Fibroblast of villous mesenchyme (primary cell): ENCODE measurements around the gene ASB14. TPM values are rescaled to one million over a fixed set of nuclear protein-coding genes. Genes with fewer than 3 reads are reported as not detected.

Experiments used
- DNase-seq: peaks from one replicate; pipeline ENCODE4 v3.0.0-alpha.2; 2010; ENCODE audit warnings: low read depth
- H3K4me3 ChIP-seq: 2 replicates; pipeline ENCODE4 v1.5.1; 2011; ENCODE audit warnings: low read depth, mild to moderate bottlenecking, low read length
- total RNA-seq: library from RNA; depleted of rRNA; stranded (reverse); fragments of >200 nt; gene quantifications from 2 replicates; pipeline ENCODE4 v1.2.3, GENCODE V29; 2012
- TF ChIP-seq, protein P1 (sequence below): IDR thresholded peaks from 2 replicates; pipeline ENCODE4 v1.5.1; 2012; ENCODE audit warnings: low read depth, mild to moderate bottlenecking, low read length; ENCODE audit not compliant: insufficient read depth

Gene ASB14
- total RNA-seq, 1 donor: not detected

DNA sequence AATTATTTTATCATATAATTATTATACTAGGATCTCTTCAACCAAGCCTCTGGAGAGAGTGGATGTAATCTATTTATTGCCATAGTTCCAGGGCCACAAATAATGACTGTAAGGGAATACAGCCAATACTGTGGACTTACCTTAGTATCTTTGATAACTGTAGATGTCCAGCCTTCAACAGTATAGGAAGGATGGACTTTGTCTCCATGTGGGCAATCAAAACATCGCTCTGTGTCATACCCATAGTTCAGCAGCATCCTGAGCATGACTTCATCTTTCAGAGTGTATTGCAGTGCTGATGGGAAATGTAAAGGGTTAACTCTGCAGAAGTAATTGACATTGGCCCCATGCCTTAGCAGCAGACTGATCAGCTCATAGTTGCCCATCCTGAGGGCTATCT lies 14.2 kb downstream of the ASB14 start:
- TF ChIP-seq, protein P1, sequence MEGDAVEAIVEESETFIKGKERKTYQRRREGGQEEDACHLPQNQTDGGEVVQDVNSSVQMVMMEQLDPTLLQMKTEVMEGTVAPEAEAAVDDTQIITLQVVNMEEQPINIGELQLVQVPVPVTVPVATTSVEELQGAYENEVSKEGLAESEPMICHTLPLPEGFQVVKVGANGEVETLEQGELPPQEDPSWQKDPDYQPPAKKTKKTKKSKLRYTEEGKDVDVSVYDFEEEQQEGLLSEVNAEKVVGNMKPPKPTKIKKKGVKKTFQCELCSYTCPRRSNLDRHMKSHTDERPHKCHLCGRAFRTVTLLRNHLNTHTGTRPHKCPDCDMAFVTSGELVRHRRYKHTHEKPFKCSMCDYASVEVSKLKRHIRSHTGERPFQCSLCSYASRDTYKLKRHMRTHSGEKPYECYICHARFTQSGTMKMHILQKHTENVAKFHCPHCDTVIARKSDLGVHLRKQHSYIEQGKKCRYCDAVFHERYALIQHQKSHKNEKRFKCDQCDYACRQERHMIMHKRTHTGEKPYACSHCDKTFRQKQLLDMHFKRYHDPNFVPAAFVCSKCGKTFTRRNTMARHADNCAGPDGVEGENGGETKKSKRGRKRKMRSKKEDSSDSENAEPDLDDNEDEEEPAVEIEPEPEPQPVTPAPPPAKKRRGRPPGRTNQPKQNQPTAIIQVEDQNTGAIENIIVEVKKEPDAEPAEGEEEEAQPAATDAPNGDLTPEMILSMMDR: no peak
- DNase-seq: no peak

DNA sequence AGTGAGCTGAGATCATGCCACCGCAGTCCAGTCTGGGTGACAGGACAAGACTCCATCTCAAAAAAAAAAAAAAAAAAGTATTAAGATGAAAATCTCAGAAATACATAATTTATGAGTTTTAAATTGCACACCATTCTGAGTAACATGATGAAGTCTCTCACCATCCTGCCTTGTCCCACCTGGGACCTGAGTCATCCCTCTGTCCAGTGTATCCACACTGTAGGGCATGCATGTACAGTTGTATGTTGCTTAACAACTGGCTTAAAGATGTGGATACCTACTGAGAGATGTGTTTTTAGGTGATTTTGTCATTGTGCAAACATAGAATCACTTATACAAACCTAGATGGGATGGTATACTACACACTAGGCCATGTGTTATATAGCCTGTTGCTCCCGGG lies 17.1 kb downstream of the ASB14 start:
- H3K4me3 ChIP-seq: no peak overlapping the region
- TF ChIP-seq, protein P1: no peak
- DNase-seq: no peak

More for the DNA sequence above, 14.2 kb downstream of the ASB14 start:
- H3K4me3 ChIP-seq: no peak overlapping the region

DNA sequence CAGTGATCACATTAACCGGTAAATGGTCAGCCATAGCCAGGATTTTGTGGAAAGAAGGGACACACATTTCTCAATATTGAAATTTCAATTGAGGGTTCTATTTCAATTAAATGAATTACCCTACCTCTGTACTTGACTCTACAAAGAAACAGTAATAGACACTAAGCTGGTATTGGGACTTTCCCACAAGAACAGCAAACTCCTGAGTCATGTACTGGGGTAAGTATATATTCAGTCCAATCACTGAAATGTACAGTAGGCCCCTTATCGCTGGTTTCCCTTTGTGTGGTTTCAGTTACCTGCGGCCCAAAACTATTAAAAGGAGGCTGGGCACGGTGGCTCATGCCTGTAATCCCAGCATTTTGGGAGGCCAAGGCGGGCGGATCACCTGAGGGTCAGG lies 17.6 kb downstream of the ASB14 start:
- TF ChIP-seq, protein P1: no peak
- DNase-seq: no peak
- H3K4me3 ChIP-seq: no peak overlapping the region

DNA sequence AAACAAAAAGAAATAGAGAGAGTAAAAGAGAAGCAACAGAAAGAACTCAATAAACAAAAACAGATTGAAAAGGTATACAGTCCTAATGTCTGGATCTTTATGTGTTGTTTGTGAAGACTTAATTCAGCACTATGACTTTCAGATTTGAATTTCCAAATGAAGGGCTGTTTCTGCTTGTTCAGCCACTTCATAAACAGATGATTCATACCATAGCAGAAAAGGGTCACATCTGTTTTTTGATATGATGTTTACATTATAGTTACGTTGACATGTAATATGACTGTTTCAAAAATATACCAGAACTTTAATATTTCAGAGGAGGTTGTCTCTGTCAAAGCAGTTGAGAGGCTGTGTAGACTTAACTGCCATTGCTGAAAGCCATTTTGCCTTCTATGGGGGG lies 24.1 kb downstream of the ASB14 start:
- DNase-seq: peak; percentile 13
- no peak overlapping the region for H3K4me3 ChIP-seq
- TF ChIP-seq, protein P1: no peak

DNA sequence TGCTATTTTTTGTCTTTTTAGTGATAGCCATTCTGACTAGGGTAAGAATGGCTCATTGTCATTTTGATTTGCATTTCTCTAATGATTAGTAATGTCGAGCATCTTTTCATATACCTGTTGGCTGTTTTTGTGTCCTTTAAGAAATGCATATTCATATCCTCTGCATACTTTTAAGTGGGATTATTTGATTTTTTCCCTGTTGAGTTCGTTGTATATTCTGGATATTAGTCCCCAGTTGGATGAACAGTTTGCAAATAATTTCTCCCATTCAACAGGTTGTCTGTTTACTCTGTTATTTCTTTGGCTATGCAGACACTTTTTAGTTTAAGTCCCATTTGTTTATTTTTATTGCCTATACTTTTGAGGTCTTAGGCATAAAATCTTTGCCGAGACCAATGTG lies 30.6 kb downstream of the ASB14 start:
- no peak for DNase-seq
- TF ChIP-seq, protein P1: no peak
- H3K4me3 ChIP-seq: no peak overlapping the region

DNA sequence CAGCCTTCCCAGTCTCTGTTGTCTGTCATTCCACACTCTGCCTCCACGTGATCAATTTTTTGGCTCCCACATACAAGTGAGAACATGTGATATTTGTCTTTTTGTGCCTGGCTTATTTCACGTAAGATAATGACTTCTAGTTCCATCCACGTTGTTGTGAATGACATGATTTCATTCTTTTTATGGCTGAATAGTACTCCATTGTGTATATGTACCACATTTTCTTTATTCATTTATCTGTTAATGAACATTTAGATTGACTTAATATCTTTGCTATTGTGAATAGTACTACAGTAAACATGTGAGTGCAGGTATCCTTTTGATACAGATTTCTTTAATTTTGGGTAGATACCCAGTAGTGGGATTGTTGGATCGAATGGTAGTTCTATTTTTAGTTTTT lies 31.4 kb downstream of the ASB14 start:
- TF ChIP-seq, protein P1: no peak
- no peak for DNase-seq

DNA sequence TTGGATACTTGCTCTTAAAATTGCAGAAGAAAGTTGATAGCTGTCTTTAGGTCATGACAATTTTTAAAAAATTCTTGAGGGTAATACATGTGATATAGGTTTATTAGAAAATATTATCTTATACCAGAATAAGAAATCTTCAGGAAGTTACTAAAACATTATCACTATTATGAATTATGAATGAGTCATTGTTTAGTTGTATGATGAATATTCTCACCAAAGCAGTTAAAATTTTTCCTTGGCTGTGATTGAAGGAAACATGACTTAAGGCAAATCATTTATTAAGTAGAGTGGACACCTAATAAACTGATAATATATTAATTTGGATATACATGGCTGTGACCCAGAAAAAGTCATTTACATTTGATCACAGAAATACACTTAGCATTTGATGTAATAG lies 34.8 kb downstream of the ASB14 start:
- DNase-seq: no peak
- no peak overlapping the region for H3K4me3 ChIP-seq
- TF ChIP-seq, protein P1: no peak

More for the DNA sequence above, 31.4 kb downstream of the ASB14 start:
- H3K4me3 ChIP-seq: no peak overlapping the region
